Lower lobe of right lung (tissue), 2 donors: Measurements from ENCODE around the gene PRRC2B. TPM values are rescaled to one million over a fixed set of nuclear protein-coding genes. Genes with fewer than 3 reads are reported as not detected.

Experiments used
- ATAC-seq, 2 donors: fragments of 200-7000 bp; cut with Tn5 transposase; one replicate each; pipeline ENCODE4 v1.9.1; 2020 to 2022; ENCODE audit warnings: mild to moderate bottlenecking in 2 of 2, moderate library complexity in 2 of 2
- DNase-seq: peaks from one replicate; pipeline ENCODE4 v3.0.0-alpha.2; 2020
- H3K27ac ChIP-seq: fragments of 200-600 bp; one replicate; pipeline ENCODE4 v1.8.0; 2022
- H3K27me3 ChIP-seq: fragments of 200-600 bp; one replicate; pipeline ENCODE4 v1.8.0; 2022; ENCODE audit warnings: low read depth
- H3K36me3 ChIP-seq: fragments of 200-600 bp; one replicate; pipeline ENCODE4 v1.8.0; 2022; ENCODE audit warnings: mild to moderate bottlenecking
- H3K4me1 ChIP-seq: fragments of 200-600 bp; one replicate; pipeline ENCODE4 v1.8.0; 2022
- H3K4me3 ChIP-seq: fragments of 200-600 bp; one replicate; pipeline ENCODE4 v1.8.0; 2022; ENCODE audit warnings: mild to moderate bottlenecking
- H3K9me3 ChIP-seq: fragments of 200-600 bp; one replicate; pipeline ENCODE4 v1.8.0; 2022
- intact Hi-C: fragments of 100-400 bp; cut with DNase I; formaldehyde crosslinking; loops from one replicate; pipeline ENCODE4 v1.11.0; 2022
- total RNA-seq: library from RNA; stranded (reverse); fragmentation: NEBNext Ultra II Directional; extraction: Animal tissue kit (Norgen Biotek cat#: 25700); gene quantifications from one replicate; pipeline ENCODE4 v1.2.1, GENCODE V29; 2021
- TF ChIP-seq, protein P1 (sequence below): fragments of 200-600 bp; IDR thresholded peaks from one replicate; pipeline ENCODE4 v1.8.0; 2022; ENCODE audit warnings: antibody characterized with exemption, mild to moderate bottlenecking
- donor health status: DM: no; HTN: yes; CAD: no; lungs with severe emphysema.

PRRC2B gene
- total RNA-seq, 1 donor from 2014 or later: 170 TPM

DNA sequence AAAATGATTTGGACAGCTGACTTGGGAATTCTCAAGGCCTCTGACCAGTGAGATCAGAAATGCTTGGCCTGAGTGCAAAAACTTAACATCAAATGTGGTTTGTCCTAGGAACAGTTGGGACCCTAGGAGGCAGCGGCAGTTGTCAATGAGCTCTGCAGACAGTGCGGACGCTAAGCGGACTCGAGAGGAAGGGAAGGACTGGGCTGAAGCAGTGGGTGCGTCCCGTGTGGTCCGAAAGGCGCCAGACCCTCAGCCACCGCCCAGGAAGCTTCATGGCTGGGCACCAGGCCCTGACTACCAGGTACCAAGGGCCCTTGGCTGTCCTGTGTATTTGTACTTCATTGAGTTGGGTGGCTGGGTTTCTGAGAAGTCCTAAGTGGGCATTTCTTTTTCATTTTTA lies 65.2 kb downstream of the PRRC2B start:
- Histone ChIP-seq H3K27me3 (no peaks in the 10 kb centered on the region), H3K4me3 (no peak overlapping the region), H3K36me3 (peaks cover 100% of the 10 kb centered on the region), H3K27ac (no peak overlapping the region), H3K9me3 (no peaks in the 10 kb centered on the region), H3K4me1 (no peaks in the 10 kb centered on the region)
- ATAC-seq (no peak), DNase-seq (no peak)
- TF ChIP-seq, protein P1, sequence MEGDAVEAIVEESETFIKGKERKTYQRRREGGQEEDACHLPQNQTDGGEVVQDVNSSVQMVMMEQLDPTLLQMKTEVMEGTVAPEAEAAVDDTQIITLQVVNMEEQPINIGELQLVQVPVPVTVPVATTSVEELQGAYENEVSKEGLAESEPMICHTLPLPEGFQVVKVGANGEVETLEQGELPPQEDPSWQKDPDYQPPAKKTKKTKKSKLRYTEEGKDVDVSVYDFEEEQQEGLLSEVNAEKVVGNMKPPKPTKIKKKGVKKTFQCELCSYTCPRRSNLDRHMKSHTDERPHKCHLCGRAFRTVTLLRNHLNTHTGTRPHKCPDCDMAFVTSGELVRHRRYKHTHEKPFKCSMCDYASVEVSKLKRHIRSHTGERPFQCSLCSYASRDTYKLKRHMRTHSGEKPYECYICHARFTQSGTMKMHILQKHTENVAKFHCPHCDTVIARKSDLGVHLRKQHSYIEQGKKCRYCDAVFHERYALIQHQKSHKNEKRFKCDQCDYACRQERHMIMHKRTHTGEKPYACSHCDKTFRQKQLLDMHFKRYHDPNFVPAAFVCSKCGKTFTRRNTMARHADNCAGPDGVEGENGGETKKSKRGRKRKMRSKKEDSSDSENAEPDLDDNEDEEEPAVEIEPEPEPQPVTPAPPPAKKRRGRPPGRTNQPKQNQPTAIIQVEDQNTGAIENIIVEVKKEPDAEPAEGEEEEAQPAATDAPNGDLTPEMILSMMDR: no peak
- intact Hi-C loops: no loop called here

DNA sequence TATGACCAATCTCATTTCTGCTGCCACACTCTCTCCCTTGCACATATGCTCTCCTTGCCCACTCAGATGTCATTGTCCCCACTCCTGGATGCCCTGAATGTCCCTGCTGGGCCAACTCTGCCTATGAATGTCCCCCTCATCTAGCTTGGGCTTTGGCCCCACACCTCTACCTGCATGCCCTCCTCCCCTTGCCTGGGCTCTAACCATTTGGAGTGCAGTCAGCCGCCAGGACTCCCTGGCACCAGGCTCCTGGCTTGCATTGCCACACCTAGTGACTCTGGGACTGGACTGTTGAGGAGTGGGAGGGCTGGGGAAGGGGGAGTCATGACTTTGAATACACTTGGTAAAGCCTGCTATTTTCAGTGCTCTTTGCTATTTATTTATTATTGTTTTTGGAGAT lies 67.3 kb downstream of the PRRC2B start:
- Histone ChIP-seq H3K4me1 (no peaks in the 10 kb centered on the region), H3K9me3 (no peaks in the 10 kb centered on the region), H3K36me3 (peaks cover 100% of the 10 kb centered on the region), H3K4me3 (no peak overlapping the region), H3K27me3 (no peaks in the 10 kb centered on the region), H3K27ac (no peak overlapping the region)
- ATAC-seq: no peak
- intact Hi-C loops: no loop called here
- TF ChIP-seq, protein P1: no peak
- DNase-seq: no peak

- intact Hi-C loops: no loop called here
Measured at GRCh38 chr9:131464354-131465000, 70.6 kb downstream of the PRRC2B start.

DNA sequence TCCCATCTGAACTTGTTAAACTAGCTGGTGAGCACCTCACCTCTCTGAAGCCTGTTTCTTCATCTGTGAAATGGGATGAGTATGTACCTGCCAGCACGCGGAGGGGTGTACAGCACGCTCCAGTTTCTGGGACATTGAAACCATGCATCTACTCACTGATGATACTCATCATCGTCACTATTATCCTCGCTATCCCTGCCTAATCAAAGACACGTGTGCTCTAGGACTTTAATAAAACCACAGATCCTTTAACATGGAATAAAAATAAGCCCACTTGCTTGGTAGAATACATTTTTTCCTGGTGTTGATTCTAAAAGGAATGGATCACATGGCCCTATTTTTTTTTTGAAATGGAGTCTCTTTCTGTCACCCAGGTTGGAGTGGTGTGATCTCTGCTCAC lies 71.5 kb downstream of the PRRC2B start:
- TF ChIP-seq, protein P1: no peak
- DNase-seq (no peak), ATAC-seq (no peak)
- no peaks in the 10 kb centered on the region for H3K4me1 ChIP-seq
- H3K36me3 ChIP-seq: peaks cover 100% of the 10 kb centered on the region
- H3K27ac ChIP-seq: no peak overlapping the region
- intact Hi-C loops: no loop called here
- H3K27me3 ChIP-seq: no peaks in the 10 kb centered on the region
- no peak overlapping the region for H3K4me3 ChIP-seq
- no peaks in the 10 kb centered on the region for H3K9me3 ChIP-seq

More at GRCh38 chr9:131464354-131465000, 70.6 kb downstream of the PRRC2B start:
- H3K27me3 ChIP-seq: no peaks in the 10 kb centered on the region
- no peaks in the 10 kb centered on the region for H3K9me3 ChIP-seq
- no peak for ATAC-seq
- TF ChIP-seq, protein P1: no peak
- no peak overlapping the region for H3K27ac ChIP-seq
- DNase-seq: no peak
- H3K36me3 ChIP-seq: peaks cover 100% of the 10 kb centered on the region
- no peaks in the 10 kb centered on the region for H3K4me1 ChIP-seq
- H3K4me3 ChIP-seq: no peak overlapping the region

DNA sequence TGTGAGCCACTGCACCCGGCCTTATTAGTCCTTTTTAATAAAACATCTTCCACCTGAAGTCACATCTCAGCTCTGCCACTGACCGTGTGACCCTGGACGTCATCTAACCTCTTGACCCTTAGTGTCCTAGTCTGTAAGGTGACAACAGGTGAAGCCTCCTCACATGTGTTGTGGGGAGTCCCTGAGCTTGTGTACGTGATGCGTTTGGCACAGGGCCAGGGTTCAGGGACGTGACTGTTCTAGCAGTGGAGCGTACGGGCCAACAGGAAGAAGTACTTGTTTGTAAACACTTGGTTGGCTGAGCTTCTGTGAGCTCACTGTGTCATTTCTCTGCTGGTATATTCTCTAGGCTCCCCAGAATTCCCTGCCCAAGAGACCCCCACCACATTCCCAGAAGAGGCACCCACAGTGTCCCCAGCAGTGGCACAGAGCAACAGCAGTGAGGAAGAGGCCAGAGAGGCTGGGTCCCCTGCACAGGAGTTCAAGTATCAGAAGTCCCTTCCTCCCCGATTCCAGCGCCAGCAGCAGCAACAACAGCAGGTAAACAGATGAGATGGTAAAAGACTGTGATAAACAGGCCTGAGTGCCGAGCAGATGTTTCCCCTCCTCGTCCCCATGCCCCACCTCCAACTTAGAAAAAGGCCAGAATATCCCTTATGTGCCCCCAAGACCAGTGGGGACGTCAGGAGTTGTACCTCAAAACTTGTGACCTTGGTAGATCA lies 73.5 kb downstream of the PRRC2B start:
- Histone ChIP-seq H3K4me3 (no peak overlapping the region), H3K4me1 (no peaks in the 10 kb centered on the region), H3K27ac (no peak overlapping the region), H3K9me3 (no peaks in the 10 kb centered on the region), H3K27me3 (no peaks in the 10 kb centered on the region), H3K36me3 (peaks cover 100% of the 10 kb centered on the region)
- intact Hi-C loops: no loop called here
- TF ChIP-seq, protein P1: no peak
- ATAC-seq (no peak), DNase-seq (no peak)
